ENCODE measurements around the gene RBM28.

RBM28 gene

GRCh38 chr7:128318691-128319090, 25.0 kb downstream of the RBM28 start:
- H3K4me3 ChIP-seq (ENCODE audit: low read depth, low read length), result no peak overlapping the region

DNA sequence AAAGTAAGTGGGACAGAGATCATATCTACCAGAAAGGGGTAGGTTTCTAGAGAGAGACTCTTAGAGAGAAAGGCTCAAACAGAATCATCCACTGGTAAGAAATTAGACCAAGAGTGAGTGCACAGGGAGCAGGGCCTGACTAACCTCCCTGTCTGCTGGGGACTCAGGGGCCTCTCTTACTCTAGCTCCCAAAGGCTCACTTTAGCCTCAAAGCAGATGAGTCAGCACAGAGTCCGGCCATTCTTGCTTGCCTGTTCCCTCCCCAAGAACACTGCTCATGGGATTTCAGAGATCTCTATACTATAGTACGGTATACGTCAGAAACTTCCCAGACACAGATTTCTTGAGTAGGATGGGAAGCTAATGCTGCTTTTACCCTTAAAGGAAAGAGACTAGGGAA, 32.7 kb downstream of the RBM28 start:
- TF ChIP-seq, protein P1, sequence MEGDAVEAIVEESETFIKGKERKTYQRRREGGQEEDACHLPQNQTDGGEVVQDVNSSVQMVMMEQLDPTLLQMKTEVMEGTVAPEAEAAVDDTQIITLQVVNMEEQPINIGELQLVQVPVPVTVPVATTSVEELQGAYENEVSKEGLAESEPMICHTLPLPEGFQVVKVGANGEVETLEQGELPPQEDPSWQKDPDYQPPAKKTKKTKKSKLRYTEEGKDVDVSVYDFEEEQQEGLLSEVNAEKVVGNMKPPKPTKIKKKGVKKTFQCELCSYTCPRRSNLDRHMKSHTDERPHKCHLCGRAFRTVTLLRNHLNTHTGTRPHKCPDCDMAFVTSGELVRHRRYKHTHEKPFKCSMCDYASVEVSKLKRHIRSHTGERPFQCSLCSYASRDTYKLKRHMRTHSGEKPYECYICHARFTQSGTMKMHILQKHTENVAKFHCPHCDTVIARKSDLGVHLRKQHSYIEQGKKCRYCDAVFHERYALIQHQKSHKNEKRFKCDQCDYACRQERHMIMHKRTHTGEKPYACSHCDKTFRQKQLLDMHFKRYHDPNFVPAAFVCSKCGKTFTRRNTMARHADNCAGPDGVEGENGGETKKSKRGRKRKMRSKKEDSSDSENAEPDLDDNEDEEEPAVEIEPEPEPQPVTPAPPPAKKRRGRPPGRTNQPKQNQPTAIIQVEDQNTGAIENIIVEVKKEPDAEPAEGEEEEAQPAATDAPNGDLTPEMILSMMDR (IDR thresholded peaks at IDR 0.05; ENCODE audit: insufficient read depth, low read depth, low read length, missing control alignments), result no peak
- DNase-seq (ENCODE audit: low read depth), result no peak
- no peak overlapping the region for H3K4me3 ChIP-seq (ENCODE audit: low read depth, low read length)

More at GRCh38 chr7:128318691-128319090, 25.0 kb downstream of the RBM28 start:
- TF ChIP-seq, protein P1 (IDR thresholded peaks at IDR 0.05; ENCODE audit: insufficient read depth, low read depth, low read length, missing control alignments), result no peak
- DNase-seq (ENCODE audit: low read depth), result no peak

GRCh38 chr7:128310499-128310898, 33.2 kb downstream of the RBM28 start:
- no peak overlapping the region for H3K4me3 ChIP-seq (ENCODE audit: low read depth, low read length)
- TF ChIP-seq, protein P1 (IDR thresholded peaks at IDR 0.05; ENCODE audit: insufficient read depth, low read depth, low read length, missing control alignments), result no peak
- no peak for DNase-seq (ENCODE audit: low read depth)

GRCh38 chr7:128309976-128310375, 33.7 kb downstream of the RBM28 start:
- no peak overlapping the region for H3K4me3 ChIP-seq (ENCODE audit: low read depth, low read length)
- no peak for DNase-seq (ENCODE audit: low read depth)
- TF ChIP-seq, protein P1 (IDR thresholded peaks at IDR 0.05; ENCODE audit: insufficient read depth, low read depth, low read length, missing control alignments), result no peak

DNA sequence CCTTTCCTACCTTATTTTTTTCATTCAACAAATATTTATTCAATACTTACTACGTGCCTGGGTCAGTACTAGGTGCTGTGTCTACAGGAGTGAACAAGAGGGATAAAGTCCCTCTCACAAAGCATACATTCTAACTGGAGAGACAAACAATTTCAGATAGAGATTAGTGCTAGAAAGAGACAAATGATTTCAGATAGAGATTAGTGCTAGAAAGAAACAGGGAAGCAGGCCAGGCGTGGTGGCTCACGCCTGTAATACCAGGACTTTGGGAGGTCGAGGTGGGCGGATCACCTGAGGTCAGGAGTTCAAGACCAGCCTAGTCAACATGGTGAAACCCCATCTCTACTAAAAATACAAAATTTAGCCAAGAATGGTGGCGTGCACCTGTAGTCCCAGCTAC, 34.6 kb downstream of the RBM28 start:
- TF ChIP-seq, protein P1 (IDR thresholded peaks at IDR 0.05; ENCODE audit: insufficient read depth, low read depth, low read length, missing control alignments), result no peak
- no peak for DNase-seq (ENCODE audit: low read depth)
- no peak overlapping the region for H3K4me3 ChIP-seq (ENCODE audit: low read depth, low read length)

DNA sequence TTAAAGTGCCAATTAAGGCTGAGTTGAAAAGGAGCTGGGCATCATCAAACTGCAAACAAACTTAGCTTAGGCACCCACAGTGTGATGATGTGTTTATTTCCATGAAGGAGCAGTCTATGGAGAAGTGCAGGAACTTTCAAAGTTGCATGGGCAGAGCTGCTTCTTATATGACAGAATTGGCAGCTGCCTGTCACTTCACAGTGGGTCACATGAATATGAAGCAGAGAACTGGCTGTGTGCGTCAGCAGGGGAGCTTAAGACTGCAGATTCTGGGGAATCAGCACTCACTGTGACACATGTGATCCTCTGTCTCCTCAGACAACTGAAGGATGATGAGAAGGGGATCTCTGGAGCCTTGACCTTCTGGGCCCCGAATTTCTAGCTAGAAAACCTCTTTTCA, 36.6 kb downstream of the RBM28 start:
- DNase-seq (ENCODE audit: low read depth), result no peak
- H3K4me3 ChIP-seq (ENCODE audit: low read depth, low read length), result no peak overlapping the region
- TF ChIP-seq, protein P1 (IDR thresholded peaks at IDR 0.05; ENCODE audit: insufficient read depth, low read depth, low read length, missing control alignments), result no peak

GRCh38 chr7:128304212-128304611, 39.5 kb downstream of the RBM28 start:
- DNase-seq (ENCODE audit: low read depth), result no peak

More at GRCh38 chr7:128304212-128304611, 39.5 kb downstream of the RBM28 start:
- no peak overlapping the region for H3K4me3 ChIP-seq (ENCODE audit: low read depth, low read length)
- TF ChIP-seq, protein P1 (IDR thresholded peaks at IDR 0.05; ENCODE audit: insufficient read depth, low read depth, low read length, missing control alignments), result no peak

Measured in GM12865 (cell line).